Stimulated activated CD4-positive, alpha-beta T cell treated with anti-CD3 and anti-CD28 coated beads, Interleukin-1b, Interleukin-23, amount 100 ng/mL, for 1 hour (primary cell): ENCODE data around the gene FADS3.

Experiments
- DNase-seq, 2 donors: peaks; one replicate each; pipeline ENCODE4 v3.0.0-alpha.2; 2020; ENCODE audit warnings: low read depth in 2 of 2

The FADS3 gene, protein sequence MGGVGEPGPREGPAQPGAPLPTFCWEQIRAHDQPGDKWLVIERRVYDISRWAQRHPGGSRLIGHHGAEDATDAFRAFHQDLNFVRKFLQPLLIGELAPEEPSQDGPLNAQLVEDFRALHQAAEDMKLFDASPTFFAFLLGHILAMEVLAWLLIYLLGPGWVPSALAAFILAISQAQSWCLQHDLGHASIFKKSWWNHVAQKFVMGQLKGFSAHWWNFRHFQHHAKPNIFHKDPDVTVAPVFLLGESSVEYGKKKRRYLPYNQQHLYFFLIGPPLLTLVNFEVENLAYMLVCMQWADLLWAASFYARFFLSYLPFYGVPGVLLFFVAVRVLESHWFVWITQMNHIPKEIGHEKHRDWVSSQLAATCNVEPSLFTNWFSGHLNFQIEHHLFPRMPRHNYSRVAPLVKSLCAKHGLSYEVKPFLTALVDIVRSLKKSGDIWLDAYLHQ

DNA sequence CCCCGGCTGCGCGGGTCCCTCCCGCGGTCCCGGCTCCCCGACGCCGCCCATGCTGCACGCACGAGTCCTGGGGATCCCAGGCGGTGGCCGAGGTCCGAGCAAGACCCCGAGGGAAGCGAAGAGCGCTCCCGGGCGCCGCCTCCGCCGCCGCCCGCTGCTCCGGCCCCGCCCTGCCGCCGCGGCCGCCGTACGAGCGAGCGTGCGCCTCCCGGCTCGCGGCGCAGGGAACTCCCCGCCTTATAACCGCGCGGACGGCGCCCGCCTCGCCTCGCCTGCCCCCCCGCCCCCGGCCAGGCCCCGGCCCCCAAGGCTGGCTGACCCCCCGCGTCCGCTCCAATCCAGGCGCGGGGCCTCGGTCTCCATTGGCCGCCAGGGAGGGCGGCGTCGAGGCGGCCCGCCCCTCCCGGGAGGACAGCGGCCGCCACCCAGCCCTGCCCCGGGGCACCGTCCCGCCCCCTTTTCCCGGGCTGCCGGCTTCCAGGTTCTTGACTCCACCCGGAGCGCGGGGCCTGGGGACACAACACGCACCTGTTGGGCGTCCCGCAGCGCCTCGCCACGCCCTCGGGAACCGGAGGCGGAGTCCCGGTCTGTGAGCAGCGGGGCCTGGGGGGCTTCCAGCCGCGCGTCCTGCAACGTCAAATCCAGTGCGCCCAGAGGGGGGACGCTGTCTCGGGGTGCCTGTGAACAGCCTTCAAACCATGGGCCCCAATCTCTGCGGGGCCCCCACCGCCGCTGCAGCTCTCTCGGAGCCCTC lies at the start of gene FADS3:
FADS3 (minus strand) TSS at position 215 of the 754 bp plus-strand sequence; CDS start at position 51, 164 bp downstream.
- DNase-seq: no peak

DNA sequence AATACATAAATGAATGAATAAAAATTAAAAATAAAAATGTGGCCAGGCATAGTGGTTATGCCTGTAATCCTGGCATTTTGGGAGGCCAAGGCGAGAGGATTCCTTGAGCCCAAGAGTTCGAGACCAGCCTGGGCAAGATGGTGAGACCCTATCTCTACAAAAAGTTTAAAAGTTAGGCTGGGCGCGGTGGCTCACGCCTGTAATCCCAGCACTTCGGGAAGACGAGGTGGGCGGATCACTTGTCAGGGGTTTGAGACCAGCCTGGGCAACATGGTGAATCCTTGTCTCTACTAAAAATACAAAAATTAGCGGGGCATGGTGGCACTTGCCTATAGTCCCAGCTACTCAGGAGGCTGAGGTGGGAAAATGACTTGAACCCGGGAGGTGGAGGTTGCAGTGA lies 49.1 kb upstream of the FADS3 start:
- DNase-seq: no peak

DNA sequence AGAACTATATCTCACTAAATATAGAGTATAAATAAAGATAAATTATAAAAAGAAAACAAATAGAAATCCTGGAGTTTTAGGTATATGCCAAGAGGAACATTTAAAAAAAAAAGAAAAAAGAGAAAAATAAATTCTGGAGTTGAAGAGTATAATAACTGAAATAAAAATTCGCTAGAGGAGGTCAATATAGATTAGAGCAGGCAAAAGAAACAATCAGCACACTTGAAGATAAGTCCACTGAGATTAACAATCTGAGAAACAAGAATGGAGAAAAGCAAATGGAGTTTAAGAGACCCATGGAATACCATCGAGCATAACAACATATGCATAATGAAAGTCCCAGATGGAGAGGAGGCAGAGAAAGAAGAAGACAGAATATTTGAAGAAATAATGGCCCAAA lies 44.5 kb upstream of the FADS3 start:
- DNase-seq: no peak

DNA sequence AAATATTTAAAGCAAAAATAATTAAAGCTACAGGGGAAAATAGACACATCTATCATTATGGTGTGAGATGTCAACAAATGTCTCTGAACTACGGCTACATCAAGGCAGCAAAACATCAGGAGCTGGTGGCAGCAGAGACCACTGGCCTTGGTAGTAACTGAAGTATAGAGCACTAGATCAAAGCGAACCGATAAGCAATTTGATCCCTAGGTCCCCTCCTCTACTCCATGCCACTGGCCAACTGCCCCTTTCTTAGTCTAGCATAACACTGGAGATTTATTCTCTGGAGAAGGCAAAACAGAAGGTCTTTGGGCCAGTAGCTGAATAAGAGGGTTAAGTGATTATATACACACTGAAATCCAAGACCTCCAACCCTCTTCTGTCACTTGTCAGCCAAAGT lies 39.6 kb upstream of the FADS3 start:
- DNase-seq: no peak

DNA sequence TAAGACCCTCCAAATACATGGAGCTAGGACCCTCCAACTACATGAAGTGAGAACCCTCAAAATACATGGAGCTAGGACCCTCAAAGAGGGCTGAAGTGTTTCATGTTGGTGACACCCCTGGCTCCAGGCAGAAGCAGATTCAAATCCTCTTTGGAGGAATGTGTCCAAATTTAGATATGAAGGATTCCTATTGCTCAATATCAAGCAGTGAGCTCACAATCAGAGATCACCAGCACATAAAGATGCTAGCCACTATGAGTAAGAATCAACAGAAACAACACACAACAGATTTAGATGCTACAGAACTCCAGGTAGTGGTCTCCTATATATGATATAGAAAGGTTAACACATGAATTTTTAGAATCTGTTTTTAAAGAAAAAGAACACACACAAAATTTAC lies 37.3 kb upstream of the FADS3 start:
- no peak for DNase-seq

DNA sequence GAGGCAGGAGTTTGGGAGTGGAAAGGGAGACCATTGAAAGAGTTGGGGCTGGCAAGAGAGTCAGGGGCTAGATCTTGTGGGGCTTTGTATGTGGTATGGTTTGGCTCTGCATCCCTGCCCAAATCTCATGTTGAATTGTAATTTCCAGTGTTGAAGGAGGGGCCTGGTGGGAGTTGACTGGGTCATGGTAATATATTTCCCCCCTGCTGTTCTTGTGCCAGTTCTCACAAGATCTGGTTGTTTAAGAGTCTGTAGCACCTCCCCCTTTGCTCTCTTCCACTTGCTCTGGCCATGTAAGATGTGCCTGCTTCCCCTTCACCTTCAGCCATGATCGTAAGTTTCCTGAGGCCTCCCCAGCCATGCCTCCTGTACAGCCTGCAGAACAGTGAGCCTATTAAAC lies 36.2 kb upstream of the FADS3 start:
- no peak for DNase-seq

DNA sequence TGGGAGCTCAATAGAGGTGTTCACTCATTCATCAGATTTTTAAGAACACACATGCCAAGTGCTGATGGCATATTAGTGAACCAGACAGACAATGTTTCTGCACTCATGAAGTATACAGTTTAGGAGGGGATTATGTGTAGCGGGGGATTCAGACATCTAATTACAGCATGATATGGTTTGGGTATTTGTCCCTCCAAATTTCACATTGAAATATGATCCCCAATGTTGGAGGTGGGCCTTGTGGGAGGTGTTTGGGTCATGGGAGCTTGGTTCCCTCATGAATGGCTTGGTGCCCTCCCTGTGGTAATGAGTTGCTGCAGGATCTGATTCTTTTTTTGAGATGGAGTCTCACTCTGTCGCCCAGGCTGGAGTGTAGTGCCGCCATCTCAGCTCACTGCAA lies 34.9 kb upstream of the FADS3 start:
- no peak for DNase-seq

DNA sequence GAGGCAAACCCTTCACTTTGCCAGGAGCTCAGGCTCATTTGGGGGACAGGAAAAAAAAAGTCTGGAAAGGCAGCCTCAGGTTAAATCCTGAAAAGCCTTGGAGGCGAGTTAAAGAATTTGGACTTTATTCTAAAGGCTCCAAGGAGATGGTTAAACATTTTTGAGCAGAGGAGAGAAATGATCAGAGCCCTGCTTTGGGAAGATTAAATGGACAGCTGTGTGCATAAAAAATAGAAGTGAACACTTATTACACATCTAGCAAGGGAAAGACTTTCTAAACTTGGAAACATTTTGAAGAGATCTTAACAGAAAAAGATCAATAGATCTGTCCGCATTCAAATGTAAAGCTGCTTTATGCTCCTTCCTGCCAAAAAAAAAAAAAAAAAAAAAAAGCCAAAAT lies 34.4 kb upstream of the FADS3 start:
- no peak for DNase-seq

DNA sequence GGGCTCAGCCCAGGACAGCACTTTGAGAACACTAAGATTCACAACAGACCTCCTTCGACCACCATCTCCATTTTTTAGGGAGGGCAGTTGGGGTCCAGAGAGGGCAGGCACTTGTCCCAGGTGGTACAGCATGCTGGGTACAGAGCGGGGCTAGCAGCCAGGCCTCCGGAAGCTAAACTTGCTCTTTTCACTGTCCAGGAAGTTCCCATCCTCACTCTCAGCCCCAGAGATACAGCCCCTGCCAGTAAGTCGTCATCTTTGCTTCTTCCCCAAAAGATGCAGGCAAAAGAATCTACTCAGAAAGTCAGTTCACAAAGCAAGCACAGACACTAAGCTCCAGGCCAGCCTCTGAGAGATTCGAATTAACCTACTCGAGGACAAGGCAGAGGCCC lies 32.7 kb upstream of the FADS3 start:
- DNase-seq: no peak

DNA sequence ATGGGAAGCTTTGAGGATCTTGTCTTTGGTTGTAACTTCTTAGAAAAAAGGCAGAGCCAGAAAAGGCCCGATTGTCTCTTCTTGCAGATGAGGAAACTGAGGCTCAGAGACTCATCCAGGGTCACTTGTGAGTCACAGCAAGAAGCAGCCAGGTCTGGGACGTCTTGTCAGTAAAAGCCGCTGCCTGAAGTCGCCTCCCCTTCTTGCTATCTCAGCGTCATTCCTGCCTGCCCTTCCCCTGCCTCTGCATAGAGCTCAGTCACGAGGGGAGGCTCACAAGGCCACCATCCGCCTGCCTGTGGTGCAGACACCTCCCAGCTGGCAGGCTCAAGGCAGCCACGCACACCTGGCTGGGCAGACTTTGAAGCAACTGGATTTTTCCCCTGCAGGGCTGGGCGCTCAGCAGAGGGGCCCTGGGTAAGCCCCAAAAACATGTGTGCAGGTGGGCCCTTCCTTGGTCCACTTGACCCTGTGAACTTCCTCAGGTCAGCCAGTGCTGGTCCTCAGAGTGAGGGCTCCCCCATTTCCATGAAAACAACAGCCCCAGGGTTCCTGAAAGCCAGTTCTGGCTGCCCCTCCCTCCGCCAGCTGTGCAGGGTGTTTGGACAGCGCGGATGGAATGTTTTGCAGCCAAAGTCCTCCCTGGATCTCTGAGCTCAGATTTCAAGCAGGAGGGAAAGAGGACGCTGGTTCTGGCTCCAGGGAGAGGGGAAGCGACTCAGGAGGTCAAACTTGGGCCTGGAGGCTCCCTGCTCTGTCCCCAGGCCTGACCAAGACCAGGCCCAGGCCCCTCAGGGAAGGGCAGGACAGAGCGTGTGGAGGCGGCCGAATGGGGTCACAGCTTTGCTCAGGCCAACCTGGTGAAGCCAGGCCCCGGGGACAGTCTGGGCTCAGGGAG lies 32.1 kb upstream of the FADS3 start:
- no peak for DNase-seq

DNA sequence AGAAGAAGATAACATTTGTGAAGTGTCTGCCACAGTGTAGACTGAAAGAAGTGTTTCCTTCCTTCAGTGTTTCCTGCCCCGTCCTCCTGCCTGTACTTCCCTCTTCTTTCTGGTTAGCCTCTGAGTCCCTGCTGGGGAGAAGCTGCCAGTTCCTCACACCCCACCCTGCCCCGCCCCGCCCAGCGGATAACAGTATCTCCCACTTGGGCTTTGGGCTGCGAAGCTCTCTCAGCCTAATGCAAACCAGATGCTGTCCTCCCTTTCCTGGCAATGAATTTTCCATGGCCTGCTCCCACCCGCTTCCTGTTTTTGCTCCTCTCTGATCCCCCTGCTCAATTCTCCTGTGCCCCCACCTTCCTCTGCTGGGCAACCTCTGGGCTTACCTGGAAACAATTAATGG lies 31.2 kb upstream of the FADS3 start:
- DNase-seq: no peak

DNA sequence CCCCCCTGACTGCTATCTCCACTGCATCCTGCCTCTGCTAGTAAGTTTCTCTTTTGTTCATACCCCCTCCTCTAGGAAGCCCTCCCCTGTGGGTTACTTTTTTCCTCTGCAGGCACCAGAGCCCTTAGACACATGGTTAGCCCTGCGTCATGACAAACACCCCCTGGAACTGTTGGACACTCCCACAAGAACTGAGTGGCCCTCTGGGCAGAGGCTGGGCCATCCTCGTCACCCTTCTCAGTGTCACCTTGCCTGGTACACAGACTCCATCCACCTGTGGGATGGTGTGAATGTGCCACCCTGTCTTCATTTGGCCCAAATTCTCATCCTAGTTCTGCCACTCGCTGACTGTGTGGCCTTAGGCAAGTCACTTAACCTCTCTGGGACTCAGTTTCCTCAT lies 30.1 kb upstream of the FADS3 start:
- no peak for DNase-seq

DNA sequence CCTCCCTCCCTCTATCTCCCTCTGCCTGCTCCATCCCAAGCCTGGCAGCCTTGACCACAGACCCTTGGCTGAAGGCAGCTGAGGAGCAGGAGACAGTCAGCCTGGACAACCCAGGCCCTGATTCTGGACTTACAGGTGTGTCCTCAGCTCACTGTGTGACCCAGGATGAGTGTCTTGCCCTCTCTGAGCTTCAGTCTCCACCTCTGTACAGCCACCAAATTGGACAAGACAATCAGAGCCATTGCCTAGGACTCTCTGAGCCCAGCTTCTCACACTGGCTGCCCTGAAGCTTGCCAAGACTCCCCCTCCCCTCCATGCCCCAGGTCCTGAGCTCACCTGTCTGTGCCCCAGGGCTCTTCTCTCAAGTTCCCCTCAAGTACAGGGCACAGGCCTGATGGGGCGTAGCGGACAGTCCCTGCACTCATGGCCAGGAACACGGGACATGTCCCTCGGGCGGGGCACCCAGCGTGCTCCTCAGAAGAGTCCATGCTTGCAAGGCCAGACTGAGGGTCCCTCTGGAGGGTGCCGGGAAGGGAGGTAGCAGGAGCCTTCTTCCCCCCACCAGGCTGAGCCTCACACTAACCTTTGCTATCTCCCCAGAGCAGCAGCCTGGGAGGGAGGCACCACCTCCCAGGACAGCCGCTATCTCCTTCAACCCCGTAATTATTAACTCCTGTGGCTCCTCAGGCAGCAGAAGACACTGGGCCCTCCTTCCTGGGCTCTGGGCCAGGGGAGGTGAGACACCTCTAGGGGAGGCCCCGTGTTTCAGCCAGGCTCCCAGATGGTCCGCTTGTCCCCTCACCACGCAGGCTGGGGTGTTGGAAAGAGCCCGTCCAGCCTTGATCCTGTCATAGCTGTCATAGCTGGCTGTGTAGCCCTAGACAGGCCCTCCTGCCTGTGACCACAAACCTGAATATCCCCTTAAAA lies 28.6 kb upstream of the FADS3 start:
- DNase-seq: no peak

DNA sequence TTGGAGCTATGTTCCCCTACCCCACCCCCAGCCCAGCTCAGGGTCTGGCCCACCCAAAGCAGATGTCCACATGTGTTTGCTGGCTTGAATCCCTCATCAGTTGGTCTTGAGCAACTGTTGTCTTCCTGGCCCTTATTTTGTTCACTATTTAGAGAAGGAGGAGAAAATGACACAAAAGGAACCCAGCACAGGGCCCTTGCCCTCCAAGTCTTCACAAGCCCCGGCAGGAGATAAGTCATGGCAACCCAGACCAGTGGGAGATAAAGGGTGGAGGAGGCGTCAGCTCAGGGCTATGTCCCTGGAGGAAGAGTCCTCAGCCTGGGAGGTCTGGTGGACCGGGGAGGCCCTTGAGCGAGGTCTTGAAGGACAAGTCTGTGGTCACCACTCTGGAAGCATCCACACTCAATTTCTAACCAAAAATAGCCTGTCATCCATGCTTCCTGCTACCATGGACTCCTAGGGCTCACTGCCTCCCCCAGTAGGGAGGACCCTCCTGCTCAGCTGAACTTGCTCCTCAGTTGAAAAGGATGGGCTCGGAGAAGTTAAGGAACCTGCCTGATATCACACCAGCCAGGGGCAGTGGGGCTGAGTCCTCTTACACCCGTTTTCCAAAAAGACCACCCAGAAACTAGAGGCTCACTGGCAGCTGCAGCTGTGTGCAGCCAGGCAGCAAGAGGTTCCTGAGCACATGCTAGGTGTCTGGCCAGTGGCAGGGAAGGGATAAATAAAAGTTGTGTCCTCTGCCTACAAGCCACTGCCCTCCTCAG lies 27.8 kb upstream of the FADS3 start:
- DNase-seq: no peak

DNA sequence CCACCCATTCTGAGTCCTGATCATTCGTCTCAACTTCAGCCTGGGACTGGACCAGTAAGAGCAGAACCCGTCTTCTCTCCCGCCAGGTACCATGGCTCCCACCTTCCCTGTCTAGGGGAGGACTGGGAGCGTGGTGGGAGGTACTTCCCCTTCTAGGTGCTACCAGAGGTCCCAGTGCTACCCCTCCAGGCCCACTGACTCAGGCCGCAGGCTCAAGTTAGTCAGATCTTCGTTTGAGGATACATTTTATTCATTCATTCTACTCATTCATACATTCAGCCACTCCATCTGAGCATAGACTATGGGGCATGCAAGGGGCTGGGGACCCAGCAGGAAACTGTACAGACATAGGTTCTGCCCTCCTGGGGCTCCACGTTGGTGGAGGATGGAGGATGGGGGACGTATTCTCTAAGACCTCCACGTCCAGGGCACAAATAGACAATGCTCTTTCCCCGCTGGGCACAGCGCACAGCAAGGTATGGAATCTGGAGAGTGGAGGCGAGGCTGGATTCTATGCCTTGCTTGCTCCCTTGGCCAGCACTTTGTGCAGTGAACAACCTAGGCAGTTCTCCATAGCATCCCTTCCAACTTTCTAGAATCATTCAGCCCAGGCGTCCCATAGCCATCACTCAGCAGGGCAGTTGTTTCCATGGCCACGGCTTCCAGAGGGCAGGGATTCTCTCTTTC lies 27.0 kb upstream of the FADS3 start:
- no peak for DNase-seq

DNA sequence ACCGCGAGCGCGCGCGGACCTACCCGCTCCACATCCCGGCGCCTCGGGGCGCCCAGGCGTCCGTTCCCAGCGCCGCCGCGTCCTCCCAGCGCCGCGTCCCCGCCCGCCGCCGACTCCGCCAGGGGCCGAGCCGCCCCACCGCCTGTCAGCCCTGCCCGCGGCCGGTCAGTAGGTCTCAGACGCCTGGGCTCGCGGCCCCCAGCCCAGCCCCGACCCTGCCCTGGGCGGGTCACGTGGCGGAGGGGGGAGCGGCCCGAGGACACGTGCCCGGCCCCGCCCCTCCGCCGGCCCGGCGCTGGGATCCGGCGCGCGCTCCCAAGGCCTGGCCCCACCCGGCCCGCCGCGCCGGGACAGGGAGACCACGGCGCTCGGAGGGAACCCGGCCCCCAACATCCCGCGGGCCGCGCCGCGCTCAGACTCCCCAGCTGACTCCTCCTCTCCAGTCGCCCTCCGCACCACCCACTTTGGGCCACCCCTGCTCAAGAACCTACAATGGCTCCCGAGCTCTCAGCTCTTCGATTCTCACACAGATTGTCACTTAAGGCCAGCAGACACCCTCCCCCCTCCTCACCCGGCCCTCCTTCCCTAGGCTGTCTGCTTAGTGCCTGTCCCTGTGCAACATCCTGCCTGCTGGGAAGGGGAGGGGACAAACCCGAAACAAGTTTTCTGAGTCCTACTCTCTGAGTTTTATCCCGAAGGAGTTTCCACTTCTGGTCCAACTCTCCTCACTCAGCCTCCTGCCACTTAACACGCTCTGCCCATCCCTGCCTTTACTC lies 26.2 kb upstream of the FADS3 start, which contains the start of gene RAB3IL1:
RAB3IL1 (minus strand) TSS at position 233 of the 776 bp plus-strand sequence; CDS start at position 34, 199 bp downstream.
- no peak for DNase-seq

DNA sequence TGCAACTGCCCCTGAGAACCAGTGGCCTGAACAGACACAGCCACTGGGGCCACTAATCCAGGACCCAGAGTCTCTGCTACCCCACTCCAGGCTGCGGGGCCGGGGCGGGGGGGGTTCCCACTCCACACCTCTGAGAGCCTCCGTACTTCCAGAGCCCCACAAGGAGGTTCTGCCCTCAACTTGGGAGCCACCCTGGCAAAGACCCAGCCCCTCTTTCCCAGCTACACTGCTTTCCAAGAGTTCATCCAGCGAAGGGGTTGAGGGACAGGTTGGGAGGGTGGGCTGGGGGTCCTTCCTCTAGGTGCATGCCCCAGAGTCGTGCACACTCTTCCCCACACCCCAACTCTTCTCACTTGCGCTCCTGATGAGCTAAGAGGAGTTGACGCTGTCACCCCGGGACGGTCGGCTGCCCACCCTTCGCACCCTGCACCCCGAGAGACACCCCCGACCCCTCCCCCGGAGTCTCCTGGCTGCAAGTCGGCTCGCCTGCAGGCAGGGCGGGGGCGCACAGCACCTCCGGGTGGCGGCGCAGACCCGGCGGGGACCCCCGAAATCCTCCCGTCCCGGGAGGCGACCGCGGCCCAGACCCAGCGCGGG lies 25.5 kb upstream of the FADS3 start:
- DNase-seq: no peak

DNA sequence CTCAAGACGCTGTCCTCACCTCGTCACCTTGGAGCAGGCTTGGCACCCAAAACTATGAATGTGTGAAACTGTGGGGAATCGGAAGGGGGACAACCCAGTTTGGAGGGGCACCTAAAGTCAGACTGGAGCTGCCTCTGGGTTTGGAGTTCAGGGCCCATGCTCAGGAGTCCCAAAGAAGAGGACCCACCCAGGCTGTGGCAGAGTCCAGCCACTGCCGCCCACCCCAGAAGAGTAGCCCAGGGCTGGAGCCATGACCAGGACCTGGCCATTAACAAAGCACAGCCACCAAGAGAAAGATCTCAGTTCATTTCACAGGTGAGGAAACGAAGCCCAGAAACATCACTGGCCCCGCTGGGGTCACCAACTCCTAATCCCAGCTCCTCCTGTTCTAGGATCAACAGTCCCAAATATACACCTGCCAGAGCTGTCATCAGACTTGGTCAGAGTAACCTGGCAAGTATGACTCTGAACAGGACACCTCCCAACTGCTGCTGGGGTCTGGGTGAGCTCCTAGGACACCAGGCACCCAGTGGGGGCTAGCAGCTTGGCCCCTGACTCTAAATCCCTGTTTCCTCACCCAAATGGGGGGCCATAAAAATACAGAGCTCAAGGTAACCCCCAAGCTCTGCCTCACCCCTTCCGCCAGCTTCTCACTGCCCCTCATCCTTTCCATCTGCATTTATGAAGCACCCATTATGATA lies 23.3 kb upstream of the FADS3 start:
- no peak for DNase-seq
